ENCODE data around the gene AP3D1. TPM values are rescaled to one million over a fixed set of nuclear protein-coding genes. Genes with fewer than 3 reads are reported as not detected.

Gene AP3D1
- total RNA-seq, 1 donor from 2014 or later: 115 TPM

DNA sequence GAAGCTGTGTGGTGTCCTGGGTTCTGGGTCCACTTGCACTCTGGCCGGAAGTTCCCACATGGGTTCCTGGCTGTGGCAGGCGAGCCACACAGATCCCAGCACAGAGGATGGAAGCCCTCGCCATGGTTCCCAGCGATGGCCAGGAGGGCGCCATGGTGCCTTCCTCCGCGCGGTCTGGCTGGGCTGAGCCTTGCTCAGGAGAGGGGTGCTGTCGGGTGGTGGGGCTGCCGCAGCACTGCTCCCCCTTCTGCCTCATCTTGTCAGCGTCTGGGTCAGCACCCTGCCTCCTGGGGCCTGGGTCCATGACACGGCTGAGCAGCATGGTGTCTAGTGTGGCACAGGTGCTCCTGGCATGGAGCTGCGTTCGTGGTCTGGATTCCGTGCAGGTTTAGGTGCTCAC lies 45.9 kb upstream of the AP3D1 start:
- TF ChIP-seq, protein P1, sequence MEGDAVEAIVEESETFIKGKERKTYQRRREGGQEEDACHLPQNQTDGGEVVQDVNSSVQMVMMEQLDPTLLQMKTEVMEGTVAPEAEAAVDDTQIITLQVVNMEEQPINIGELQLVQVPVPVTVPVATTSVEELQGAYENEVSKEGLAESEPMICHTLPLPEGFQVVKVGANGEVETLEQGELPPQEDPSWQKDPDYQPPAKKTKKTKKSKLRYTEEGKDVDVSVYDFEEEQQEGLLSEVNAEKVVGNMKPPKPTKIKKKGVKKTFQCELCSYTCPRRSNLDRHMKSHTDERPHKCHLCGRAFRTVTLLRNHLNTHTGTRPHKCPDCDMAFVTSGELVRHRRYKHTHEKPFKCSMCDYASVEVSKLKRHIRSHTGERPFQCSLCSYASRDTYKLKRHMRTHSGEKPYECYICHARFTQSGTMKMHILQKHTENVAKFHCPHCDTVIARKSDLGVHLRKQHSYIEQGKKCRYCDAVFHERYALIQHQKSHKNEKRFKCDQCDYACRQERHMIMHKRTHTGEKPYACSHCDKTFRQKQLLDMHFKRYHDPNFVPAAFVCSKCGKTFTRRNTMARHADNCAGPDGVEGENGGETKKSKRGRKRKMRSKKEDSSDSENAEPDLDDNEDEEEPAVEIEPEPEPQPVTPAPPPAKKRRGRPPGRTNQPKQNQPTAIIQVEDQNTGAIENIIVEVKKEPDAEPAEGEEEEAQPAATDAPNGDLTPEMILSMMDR (IDR thresholded peaks at IDR 0.05; ENCODE audit: unreplicated experiment): no peak
- H3K27me3 Mint-ChIP-seq (ENCODE audit: low read depth): no peaks in the 10 kb centered on the region
- H3K4me1 Mint-ChIP-seq: no peaks in the 10 kb centered on the region
- DNase-seq (ENCODE audit: low spot score in 2 of 2, unreplicated experiment in 2 of 2): no peak
- no peaks in the 10 kb centered on the region for H3K9me3 Mint-ChIP-seq
- no peak overlapping the region for H3K27ac Mint-ChIP-seq
- H3K36me3 Mint-ChIP-seq: peaks cover 20% of the 10 kb centered on the region
- H3K4me3 Mint-ChIP-seq: no peak overlapping the region

DNA sequence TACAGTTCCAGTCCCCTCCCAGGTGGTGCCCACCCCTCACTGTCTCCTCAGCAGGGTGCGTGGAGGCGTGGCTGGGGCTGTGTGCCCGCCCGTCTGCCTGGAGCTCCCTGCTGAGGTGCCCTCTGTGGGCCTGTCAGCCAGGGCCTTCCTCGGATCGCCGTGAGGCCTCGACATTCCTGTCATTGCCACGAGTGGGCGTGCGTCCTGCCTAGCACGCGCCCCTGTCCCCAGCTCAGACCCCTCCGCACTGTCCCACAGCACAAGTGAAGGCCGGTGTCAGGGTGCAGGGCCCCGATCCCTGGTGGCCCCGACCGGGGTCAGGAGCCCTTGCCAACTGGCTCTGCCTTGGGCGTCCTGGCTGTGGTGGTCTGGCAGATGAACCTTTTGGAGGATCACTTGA lies 44.5 kb upstream of the AP3D1 start:
- Mint-ChIP-seq H3K27ac (no peak overlapping the region), H3K4me1 (no peaks in the 10 kb centered on the region), H3K27me3 (ENCODE audit: low read depth) (no peaks in the 10 kb centered on the region), H3K9me3 (no peaks in the 10 kb centered on the region), H3K4me3 (no peak overlapping the region), H3K36me3 (peaks cover 17% of the 10 kb centered on the region)
- TF ChIP-seq, protein P1 (IDR thresholded peaks at IDR 0.05; ENCODE audit: unreplicated experiment): no peak
- no peak for DNase-seq (ENCODE audit: low spot score in 2 of 2, unreplicated experiment in 2 of 2)

DNA sequence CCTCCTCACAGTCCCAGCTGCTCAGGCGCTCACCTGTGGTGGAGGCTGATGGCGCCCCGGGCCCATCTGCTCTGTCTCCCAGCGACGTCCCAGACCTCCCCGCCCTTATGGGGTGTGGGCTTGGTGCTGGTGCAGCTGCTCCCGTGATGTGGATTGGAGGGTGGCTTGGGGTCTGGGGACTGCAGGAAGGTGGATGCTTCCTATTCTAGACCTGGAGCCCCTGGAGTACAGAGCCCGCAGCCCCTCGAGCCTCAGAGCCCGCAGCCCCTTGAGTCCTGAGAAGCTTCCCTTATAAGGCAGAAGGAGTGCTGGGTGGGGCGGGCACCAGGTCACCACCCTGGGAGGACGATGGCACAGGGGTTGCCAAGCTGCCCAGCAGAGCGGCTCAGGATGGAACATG lies 44.0 kb upstream of the AP3D1 start:
- no peaks in the 10 kb centered on the region for H3K27me3 Mint-ChIP-seq (ENCODE audit: low read depth)
- H3K4me3 Mint-ChIP-seq: no peak overlapping the region
- no peak overlapping the region for H3K27ac Mint-ChIP-seq
- TF ChIP-seq, protein P1 (IDR thresholded peaks at IDR 0.05; ENCODE audit: unreplicated experiment): no peak
- no peaks in the 10 kb centered on the region for H3K9me3 Mint-ChIP-seq
- H3K4me1 Mint-ChIP-seq: no peaks in the 10 kb centered on the region
- no peak for DNase-seq (ENCODE audit: low spot score in 2 of 2, unreplicated experiment in 2 of 2)
- H3K36me3 Mint-ChIP-seq: peaks cover 17% of the 10 kb centered on the region

DNA sequence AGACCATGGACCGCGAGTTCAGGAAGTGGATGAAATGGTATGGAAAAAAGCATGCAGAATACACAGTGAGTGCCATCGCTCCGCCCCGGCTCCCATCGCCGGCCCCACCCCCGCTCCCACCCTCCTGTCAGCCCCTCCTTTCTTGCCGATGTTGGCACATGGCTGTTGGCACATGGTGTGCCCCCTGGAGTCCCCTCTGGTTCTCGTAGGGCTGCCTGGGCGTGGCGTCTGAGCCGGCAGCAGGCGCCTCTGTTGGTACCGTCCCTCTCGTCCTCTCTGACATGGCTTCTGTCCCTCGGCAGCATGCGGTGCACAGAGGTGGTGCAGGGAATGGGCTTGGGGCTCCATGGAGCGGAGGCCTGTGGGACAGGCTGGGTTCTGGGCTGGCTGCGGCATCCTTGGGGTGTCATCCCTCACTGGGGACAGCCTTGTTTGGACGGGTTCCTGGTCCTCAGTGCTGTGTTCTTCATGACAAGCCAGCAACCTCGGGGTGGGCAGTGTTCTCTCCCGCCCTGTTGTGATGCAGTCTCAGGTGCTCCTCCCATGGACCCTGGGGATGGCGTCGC lies 43.2 kb upstream of the AP3D1 start:
- Mint-ChIP-seq H3K27ac (no peak overlapping the region), H3K4me3 (no peak overlapping the region), H3K27me3 (ENCODE audit: low read depth) (no peaks in the 10 kb centered on the region)

DNA sequence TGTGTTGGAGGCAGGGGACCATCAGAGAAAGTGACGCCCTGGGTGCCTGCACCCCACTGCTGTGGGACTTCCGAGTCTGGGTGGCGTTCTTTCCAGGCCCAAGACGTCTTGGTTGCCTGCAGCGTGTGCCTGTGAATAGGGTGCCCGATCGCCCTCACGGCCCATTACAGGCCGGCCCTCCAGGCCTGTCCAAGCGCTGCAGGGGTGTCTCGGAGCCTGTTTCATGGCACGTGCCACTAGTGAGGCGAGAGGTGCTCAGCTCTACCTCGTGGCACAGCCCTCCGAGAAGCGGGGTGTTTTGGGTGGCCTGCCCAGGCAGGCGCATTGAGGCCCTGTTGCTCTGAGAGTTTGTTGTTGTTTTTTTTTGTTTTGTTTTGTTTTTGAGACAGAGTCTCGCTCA lies 42.4 kb upstream of the AP3D1 start:
- H3K4me3 Mint-ChIP-seq: no peak overlapping the region
- no peaks in the 10 kb centered on the region for H3K9me3 Mint-ChIP-seq
- no peaks in the 10 kb centered on the region for H3K27me3 Mint-ChIP-seq (ENCODE audit: low read depth)
- DNase-seq (ENCODE audit: low spot score in 2 of 2, unreplicated experiment in 2 of 2): no peak
- H3K27ac Mint-ChIP-seq: no peak overlapping the region
- no peaks in the 10 kb centered on the region for H3K4me1 Mint-ChIP-seq
- H3K36me3 Mint-ChIP-seq: peaks cover 17% of the 10 kb centered on the region
- TF ChIP-seq, protein P1 (IDR thresholded peaks at IDR 0.05; ENCODE audit: unreplicated experiment): no peak

More for the DNA sequence above, 43.2 kb upstream of the AP3D1 start:
- Mint-ChIP-seq H3K4me1 (no peaks in the 10 kb centered on the region), H3K36me3 (peaks cover 17% of the 10 kb centered on the region), H3K9me3 (no peaks in the 10 kb centered on the region)
- DNase-seq (ENCODE audit: low spot score in 2 of 2, unreplicated experiment in 2 of 2): no peak
- TF ChIP-seq, protein P1 (IDR thresholded peaks at IDR 0.05; ENCODE audit: unreplicated experiment): no peak

DNA sequence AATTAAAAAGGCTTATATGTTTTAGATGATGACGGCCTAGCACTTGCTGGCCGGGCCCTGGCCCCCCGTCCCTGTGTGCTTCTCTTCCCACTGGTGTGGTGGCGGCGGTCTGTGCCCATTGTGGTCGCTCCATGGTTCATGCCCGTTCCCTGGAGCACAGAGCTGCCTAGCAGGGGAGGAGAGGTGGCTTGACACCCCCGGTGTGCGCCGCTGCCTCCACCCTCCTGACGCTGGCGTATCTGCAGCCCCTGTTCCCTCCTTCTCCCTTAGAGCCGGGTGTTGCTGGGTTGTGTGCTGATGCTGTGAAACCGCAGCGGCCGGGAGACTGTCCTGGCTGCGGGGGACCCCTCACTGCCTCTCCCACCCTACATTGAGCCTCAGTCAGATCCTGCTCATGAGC lies 41.5 kb upstream of the AP3D1 start:
- H3K9me3 Mint-ChIP-seq: no peaks in the 10 kb centered on the region
- no peak overlapping the region for H3K27ac Mint-ChIP-seq
- H3K4me1 Mint-ChIP-seq: peaks cover 2% of the 10 kb centered on the region
- TF ChIP-seq, protein P1 (IDR thresholded peaks at IDR 0.05; ENCODE audit: unreplicated experiment): no peak
- no peak overlapping the region for H3K4me3 Mint-ChIP-seq
- DNase-seq (ENCODE audit: low spot score in 2 of 2, unreplicated experiment in 2 of 2): no peak
- peaks cover 17% of the 10 kb centered on the region for H3K36me3 Mint-ChIP-seq
- H3K27me3 Mint-ChIP-seq (ENCODE audit: low read depth): no peaks in the 10 kb centered on the region

Measured in mesothelial cell of epicardium (in vitro differentiated cells).